Hematopoietic multipotent progenitor cell (in vitro differentiated cells): ENCODE measurements around the gene INPP5F. TPM values are rescaled to one million over a fixed set of nuclear protein-coding genes. Genes with fewer than 3 reads are reported as not detected.
A peak's percentile ranks its signal among the peaks of the same experiment; 100 is the strongest.
"Not testable (repeated sequence)": the region's sequence is repeated elsewhere in the genome, so short reads cannot be mapped to it uniquely, and the experiment has no call there.

Experiments
- DNase-seq, 3 donors: peaks; one replicate each; pipeline ENCODE4 v3.0.0-alpha.2; 2011 to 2015; ENCODE audit warnings: low read depth in 2 of 3, low spot score in 2 of 3
- small RNA-seq: library from RNA; depleted of rRNA; stranded (forward); fragments of <200 nt; gene quantifications from one replicate; pipeline ENCODE3, GENCODE V24; 2012
- total RNA-seq: library from RNA; depleted of rRNA; stranded (reverse); fragments of >200 nt; gene quantifications from one replicate; pipeline ENCODE4 v1.2.3, GENCODE V29; 2012

The INPP5F gene
- total RNA-seq, 1 donor = 5.4 TPM

DNA sequence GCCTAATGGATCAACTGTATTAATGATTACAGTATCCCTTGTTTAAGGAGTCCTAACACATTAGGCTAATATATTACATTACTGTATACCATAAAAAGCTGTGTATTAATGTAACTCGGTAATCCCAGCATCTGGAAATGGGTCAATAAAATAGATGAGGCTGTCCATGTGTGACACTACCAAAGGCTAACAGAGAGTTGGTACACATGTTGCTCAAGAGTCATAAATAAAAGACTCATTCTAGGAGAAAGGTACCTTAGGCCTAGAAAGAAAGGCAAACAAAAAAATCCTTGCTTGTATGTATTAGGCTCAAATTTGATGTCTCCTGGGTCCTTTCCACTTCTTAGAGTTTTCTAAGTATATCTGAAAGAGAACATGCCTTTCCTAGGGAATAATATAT lies 132.2 kb downstream of the INPP5F start:
- DNase-seq = no peak

DNA sequence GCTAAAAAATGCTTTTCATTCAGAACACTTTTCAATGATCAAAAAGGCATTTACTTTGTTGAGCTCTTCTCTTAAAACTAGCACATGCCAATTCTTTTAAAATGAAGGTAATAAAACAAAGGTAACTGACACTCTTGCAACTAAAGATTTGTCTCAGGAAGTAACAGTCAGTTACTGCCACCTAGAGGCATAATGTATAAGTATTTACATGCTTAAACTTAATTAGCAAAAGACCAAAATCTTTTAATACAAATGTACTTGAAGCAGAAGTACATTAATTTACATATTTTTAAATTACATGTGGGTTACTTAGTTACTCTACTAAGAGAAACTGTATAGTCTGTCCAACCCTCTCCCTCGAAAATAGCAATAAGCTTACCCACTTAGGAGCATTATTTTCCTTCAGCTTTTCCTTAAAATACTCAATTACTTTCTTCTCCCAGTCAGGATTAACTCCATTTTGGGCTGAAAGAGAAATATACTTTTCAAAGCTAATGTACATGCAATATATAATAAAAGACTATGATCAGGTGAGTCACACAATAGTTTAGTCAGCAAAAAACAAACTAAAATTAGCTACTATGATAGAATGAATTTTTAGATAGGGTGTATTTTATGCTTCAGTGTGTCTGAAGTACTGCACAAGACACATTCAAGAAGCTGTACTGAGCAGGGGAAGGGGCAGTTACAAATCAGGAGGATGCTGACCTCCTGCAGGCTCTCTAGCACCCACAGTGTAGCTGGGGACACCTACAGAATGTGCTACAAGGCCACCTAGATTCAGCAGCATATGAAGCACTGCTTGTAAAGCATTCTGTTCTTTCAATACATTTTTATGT lies 133.8 kb downstream of the INPP5F start:
- DNase-seq = peak in 2 of 3 donors; percentile 55 to 82

DNA sequence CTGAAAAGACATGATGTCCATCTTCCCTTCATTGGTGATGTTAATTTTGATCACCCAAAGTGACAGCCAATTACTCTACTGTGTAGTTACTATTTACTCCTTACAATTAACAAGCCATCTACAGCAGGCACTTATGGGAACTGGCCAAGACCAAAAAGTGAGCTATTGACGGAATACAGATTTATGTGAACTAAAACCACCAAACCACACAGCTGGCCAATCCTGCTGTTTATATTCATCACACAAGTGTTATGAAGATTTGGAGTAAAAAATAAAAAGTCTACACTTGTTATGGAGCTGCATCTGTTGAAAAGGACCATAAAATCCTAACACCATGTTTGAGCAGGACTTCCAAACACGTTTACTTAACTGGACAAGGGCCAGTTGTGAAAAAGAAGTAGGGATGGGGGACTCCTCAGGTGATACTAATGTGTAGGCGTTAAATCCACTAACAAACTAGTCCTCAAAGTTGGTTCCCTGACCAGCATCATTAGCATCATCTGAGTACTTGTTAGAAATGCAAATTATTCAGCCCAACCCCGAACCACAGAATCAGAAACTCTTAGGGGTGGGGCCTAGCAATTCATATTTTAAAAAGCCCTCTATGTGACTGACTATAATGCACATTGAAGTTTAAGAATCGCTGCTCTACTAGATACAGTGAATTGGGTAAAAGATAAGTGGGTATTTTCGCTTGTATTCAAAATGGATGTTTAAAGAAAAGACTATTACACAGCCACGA lies 135.2 kb downstream of the INPP5F start:
- DNase-seq = no peak

DNA sequence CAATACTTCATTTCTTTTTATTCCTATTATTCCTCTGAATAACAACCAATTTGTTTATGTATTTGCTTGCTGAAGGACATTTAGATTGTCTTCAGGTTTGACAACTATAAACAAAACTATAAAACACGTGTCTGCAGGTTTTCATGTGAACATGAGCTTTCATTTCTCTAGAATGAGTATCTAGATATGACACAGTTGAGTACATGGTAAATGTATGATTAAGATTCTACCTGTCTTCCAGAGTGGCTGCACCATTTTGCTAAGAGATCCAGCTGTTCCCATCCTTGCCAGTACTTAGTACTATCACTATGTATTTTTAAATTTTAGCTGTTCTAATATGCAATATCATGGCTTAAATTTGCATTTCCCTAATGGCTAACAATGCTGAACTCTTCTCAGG lies 136.7 kb downstream of the INPP5F start:
- no peak for DNase-seq

DNA sequence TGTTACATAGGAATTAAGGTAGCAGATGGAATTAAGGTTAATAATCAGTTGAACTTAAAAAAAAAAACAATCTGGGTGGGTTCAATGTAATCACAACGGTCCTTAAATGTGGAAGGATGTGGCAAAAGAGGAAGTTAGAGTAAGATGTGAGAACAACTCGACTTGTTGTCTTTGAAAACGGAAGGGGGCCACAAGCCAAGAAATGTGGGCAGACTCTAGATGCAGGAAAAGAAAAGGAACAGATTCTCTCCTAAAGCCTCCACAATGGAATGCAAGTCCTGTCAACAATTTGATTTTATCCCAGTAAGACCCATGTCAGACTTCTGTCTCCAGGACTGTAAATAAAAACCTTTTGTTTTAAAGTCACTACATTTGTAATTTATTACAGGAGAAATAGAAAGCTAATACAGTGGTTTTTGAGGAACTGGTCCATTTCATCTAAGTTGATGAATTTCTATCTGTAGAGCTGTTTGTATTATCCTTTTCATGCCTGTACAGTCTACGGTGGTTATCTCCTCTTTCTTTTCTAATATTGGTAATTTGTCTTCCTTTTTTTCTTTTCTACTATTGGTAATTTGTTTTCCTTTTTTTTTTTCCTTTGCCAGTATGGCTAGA lies 138.2 kb downstream of the INPP5F start:
- peak in 1 of 3 donors; percentile 16 for DNase-seq

DNA sequence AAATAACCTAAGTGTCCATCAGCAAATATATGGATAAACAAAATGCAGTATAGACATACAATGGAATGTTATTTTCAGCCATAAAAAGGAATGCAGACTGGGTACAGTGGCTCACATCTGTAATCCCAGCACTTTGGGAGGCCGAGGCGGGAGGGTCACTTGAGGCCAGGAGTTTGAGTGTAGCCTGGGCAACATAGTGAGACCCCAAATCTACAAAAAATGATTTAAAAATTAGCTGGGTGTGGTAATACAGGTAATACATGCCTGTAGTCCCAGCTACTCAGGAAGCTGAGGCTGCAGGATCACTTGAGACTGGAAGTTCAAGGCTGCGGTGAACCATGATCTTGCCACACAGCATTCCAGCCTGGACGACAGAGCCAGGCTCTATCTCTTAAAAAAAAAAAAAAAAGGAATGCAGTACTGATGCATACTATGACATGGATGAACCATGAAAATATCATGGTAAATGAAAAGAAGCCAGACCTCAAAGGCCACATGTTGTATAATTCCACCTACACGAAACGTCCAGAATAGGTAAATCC lies 139.9 kb downstream of the INPP5F start:
- no peak for DNase-seq

DNA sequence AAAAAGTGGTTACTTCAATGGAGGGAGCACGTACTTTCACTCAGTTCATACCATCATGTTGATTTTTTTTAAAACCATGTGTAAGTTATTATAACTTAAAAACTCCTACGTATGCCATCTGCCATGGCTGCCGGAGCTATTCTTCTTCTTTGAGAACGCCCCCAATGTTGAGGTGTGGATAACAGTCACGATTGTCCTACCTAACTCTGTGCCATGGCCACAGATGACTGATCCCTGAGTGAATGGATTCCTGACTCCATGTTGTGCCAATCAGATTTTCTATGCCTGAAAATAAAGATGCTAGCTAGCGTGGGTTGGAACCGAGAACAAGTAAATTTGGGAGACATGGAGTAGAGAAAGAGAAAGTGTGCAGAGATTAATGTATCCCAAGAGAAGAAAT lies 141.5 kb downstream of the INPP5F start:
- no peak for DNase-seq

DNA sequence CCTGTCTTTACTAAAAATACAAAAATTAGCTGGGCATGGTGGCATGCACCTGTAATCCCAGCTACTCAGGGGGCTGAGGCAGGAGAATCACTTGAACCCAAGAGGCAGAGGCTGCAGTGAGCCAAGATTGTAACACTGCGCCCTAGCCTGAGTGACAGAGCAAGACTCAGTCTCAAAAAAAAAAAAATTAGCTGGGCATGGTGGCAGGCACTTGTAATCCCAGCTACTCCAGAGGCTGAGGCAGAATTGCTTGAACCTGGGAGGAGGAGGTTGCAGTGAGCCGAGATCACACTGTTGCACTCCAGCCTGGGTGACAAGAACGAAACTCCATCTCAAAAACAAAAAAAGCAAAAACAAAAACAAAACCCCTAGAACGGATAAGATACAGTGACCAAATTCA lies 143.5 kb downstream of the INPP5F start:
- not testable (repeated sequence) for DNase-seq

DNA sequence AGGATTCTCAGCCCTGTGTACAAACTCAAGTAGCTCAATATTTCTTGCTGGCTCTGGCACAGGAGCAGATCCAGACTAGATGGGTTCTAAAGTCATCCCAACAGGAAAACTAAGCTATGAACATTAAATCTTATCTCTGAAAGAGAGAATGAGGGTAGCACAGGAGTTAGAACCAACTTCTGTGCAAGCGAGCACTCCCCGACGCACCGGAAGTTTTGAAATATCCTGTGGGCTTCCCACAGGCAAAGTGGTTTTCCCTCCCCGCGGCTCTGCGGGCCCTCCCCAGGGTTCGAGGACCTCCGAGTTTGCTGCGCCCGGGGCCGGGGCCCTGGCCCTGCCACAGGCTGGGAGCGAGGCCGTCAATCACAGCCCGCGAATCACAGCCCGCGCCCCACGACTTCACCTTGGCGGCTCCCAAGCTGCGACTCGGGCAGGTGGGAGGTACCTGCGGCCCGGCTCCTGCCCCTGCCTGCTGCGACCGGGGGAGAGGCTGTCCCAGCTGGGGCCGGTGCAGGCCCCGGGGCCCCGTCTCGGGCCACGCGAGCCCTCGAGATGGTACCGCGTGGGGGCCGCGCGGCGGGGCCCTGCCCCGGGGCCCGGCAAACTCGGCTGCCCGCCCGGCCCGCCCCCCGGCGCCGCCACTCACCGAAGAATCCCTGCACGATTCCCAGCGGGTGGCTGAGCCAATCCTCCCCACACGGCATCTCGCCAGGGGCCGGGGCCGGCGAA lies 146.2 kb downstream of the INPP5F start:
- peak in 2 of 3 donors; percentile 18 to 43 for DNase-seq

DNA sequence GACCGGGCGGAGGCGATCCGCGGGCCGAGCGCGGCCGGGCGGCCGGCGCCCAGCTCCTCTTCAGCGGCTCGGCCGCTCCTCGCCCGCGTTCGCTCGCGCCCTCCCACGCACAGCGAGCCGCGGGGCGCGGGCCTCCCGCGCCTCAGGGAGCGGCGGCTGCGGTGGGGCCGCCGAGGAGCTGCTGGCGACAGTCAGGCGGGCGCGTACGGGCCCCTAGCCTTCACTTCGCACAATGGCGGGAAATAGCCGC lies 146.7 kb downstream of the INPP5F start, which contains the start of gene MCMBP:
TSS of gene MCMBP (minus strand) at position 234 of the 250 bp plus-strand sequence. CDS start 259 bp downstream, outside the sequence.
- DNase-seq = no peak

DNA sequence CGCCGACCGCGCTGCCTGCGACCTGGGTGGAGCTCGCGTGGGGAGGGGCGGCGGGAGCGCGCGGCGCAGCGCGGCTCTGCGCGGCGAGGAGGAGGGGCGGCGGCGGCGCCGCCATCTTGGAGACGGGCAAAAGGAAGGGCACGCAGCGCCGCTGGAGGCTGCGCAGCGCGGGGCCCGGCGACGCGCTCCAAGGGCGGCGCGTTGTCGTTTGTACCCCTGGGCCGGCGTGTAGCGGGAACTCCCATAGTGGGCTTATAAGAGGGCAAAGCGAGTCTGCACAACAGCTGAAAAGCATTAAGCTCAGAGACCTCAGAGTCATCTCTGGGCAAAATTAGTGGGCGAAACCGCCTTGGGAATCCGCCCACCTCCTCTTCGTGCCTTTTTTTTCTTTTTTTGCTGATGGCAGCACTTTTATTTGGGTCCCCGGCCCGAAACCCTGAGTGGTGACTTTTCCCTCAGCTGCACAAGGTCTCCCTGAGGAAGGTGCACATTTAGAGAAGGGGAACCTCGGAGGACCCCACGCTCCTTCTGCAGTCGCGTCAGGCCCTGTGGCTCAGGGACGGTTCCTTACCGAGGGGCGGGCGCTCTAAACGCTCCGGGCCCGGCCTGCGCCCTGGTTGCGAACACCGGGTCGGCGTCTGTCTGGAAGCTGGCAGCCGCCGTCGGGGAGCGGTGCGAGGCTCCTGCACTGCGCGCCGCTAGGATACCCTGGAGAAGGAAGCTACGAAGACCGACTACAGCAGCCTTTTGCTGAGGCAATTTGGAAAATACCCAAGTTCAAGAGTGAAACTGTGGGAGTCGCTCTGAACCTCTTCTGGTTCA lies 147.2 kb downstream of the INPP5F start:
- DNase-seq = peak; percentile 88 to 90 (median 90)

DNA sequence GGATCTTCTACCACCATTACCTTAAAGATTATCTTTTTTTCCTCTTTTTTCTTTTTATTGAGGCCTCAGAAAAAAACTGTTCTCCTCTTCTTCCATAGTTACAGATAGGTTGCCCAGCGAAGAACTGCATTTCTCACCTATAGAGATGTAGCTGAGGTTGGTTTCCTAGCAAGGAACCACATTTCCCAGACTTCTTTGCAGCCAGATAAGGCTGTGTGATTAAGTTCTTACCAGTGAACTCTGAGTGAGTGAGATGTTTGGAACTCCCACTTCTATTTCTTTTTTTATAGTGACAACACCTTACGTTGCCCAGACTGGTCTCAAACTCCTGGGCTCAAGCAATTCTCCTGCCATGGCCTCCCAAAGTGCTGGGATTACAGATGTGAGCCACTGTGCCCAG lies 152.7 kb downstream of the INPP5F start:
- DNase-seq = no peak

Small RNA genes lying within 50 kb of the gene (small RNA-seq; reads per million reads assigned to genes)
- not detected for gene RN7SL846P

Other genes starting within 250 kb of the INPP5F start
- 12.9 TPM for gene RGS10, start 183.3 kb upstream of the INPP5F start, total RNA-seq
- 20.5 TPM for gene TIAL1, start 129.1 kb upstream of the INPP5F start, total RNA-seq
- 7.3 TPM for gene BAG3, start 74.7 kb upstream of the INPP5F start, total RNA-seq
- 28.5 TPM for gene MCMBP, start 146.8 kb downstream of the INPP5F start, total RNA-seq
- gene SEC23IP, start 166.7 kb downstream of the INPP5F start, total RNA-seq = 22.4 TPM